Endothelial cell of umbilical vein (primary cell): ENCODE results near the gene TP53TG5.

Source experiments
- GATA2 ChIP-seq: IDR thresholded peaks from 2 replicates; pipeline ENCODE4 v1.7.0; 2011; ENCODE audit warnings: low read depth, mild to moderate bottlenecking, moderate library complexity, mixed read lengths, low read length; ENCODE audit not compliant: insufficient read length, insufficient read depth
- MYC ChIP-seq: IDR thresholded peaks from one replicate; pipeline ENCODE4 v1.6.1; 2011; ENCODE audit warnings: mild to moderate bottlenecking, low read depth, low read length
- POLR2A ChIP-seq: IDR thresholded peaks from 2 replicates; pipeline ENCODE4 v1.6.1; 2012; ENCODE audit warnings: low read depth, mild to moderate bottlenecking, control low read depth, low read length
- POLR2AphosphoS5 ChIP-seq: IDR thresholded peaks from 2 replicates; pipeline ENCODE4 v1.6.1; 2012; ENCODE audit warnings: low read depth, mild to moderate bottlenecking, control low read depth, low read length, moderate library complexity; ENCODE audit not compliant: insufficient read depth
- TF ChIP-seq, protein P1 (sequence below), 2 donors: IDR thresholded peaks; 1 replicate in 1 of 2; 2 replicates in 1 of 2; pipeline ENCODE4 v1.5.1; 2011; ENCODE audit warnings: low read length in 2 of 2, mild to moderate bottlenecking in 2 of 2, moderate library complexity in 2 of 2, control low read depth in 1 of 2, inconsistent platforms in 1 of 2, low read depth in 1 of 2; ENCODE audit not compliant: insufficient read depth in 1 of 2; ENCODE audit errors: extremely low read depth in 1 of 2
- TF ChIP-seq, protein P2 (sequence below): IDR thresholded peaks from 2 replicates; pipeline ENCODE4 v1.6.1; 2011; ENCODE audit not compliant: insufficient read depth, insufficient read length

DNA sequence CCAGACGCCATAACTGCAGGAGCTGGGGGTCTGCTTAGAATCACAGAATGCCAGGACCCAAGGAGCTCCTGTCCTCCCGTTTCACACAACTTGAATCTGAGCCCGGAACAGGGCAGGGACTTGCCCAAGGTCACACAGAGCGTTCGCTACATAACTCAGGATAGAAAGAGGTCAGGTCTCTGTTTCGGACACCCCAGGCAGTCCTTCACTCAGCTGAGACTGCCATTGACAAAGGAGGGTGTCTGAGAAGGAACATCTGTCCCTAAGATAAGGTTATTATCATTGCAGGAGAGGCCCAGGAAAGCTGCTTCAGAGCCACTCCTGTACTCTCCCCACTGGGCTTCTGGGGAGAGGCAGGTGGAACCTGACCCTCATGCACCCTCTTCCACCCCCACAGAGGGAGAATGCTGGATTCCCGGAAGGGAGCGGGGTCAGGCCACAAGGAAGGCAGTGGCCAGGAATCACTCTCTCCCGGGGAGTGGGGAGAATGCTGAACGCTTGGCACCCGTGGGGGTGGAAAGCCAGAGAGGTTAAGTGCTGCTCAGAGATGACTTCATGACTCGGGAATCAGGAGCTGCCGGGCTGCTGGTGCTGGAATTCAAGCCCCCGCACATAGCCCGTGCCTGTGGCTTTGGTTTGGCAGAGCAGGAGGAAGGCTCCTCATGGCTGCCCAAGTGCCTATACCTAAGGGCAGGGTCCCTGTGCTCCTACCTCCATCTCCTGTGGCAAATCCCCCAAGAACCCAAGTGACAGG, 40.6 kb downstream of the TP53TG5 start:
- TF ChIP-seq, protein P1, sequence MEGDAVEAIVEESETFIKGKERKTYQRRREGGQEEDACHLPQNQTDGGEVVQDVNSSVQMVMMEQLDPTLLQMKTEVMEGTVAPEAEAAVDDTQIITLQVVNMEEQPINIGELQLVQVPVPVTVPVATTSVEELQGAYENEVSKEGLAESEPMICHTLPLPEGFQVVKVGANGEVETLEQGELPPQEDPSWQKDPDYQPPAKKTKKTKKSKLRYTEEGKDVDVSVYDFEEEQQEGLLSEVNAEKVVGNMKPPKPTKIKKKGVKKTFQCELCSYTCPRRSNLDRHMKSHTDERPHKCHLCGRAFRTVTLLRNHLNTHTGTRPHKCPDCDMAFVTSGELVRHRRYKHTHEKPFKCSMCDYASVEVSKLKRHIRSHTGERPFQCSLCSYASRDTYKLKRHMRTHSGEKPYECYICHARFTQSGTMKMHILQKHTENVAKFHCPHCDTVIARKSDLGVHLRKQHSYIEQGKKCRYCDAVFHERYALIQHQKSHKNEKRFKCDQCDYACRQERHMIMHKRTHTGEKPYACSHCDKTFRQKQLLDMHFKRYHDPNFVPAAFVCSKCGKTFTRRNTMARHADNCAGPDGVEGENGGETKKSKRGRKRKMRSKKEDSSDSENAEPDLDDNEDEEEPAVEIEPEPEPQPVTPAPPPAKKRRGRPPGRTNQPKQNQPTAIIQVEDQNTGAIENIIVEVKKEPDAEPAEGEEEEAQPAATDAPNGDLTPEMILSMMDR (IDR thresholded peaks at IDR 0.05; ENCODE audit: extremely low read depth in 1 of 2, insufficient read depth in 1 of 2, low read depth in 1 of 2, low read length in 2 of 2), result no peak
- peak; percentile 14 for TF ChIP-seq POLR2AphosphoS5
- TF ChIP-seq GATA2, result no peak
- TF ChIP-seq POLR2A, result no peak
- TF ChIP-seq MYC, result no peak
- TF ChIP-seq, protein P2, sequence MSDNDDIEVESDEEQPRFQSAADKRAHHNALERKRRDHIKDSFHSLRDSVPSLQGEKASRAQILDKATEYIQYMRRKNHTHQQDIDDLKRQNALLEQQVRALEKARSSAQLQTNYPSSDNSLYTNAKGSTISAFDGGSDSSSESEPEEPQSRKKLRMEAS, result no peak
